ENCODE data around the gene PRR18. TPM values are rescaled to one million over a fixed set of nuclear protein-coding genes. Genes with fewer than 3 reads are reported as not detected.

PRR18 gene
- total RNA-seq, 1 donor from 2014 or later, result not detected

DNA sequence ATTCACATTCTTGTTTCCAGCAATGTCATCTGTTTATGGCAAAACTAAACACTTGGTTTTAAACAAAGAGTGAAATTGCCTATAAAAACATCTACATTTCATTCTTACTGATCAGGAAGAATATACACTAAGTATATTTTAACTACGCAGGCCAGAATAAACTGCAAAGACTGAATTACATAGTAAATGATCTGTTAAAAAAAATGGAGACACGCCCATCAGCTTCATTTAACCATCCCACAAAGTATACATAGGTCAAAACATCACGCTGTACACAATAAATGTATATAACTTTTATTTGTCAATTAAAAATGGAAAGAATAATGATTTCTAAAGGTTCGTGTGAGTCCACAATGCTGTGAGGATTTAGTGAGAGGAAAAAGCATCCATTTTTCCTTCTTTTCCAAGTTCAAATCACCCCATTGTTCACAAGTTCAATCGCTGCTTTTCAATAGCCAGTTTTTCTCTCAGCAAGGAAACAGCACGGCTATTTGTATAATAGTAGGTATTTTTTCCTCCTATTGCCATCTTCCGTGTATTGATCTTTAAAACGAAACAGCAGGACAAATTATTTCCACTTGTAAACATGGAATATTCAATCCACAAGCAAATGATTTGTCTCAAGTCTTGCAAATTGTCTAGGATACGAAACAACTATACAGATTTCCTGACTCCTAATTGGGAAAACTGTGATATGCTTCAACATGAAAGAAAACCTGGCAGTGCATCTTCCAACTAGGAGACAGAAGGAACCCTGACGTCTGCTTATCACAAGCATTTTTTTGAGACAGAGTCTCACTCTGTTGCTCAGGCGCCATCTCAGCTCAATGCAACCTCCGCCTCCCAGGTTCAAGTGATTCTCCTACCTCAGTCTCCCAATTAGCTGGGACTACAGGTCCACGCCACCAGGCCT, 23.6 kb upstream of the PRR18 start:
- Histone ChIP-seq H3K36me3 (peaks cover 14 to 15% of the 10 kb centered on the region in 2 donors), H3K27me3 (no peaks in the 10 kb centered on the region), H3K27ac (no peak overlapping the region), H3K4me1 (peaks cover 0 to 2% of the 10 kb centered on the region in 2 donors), H3K9me3 (no peaks in the 10 kb centered on the region), H3K4me3 (no peak overlapping the region)
- no peak for TF ChIP-seq CTCF (IDR thresholded peaks at IDR 0.05)
- intact Hi-C loops (cut with DNase I), result no loop called here
- no peak for DNase-seq (ENCODE audit: low spot score in 2 of 2)

- Histone ChIP-seq H3K27me3 (no peaks in the 10 kb centered on the region), H3K27ac (no peak overlapping the region), H3K4me3 (no peak overlapping the region), H3K36me3 (peaks cover 14 to 21% of the 10 kb centered on the region in 2 donors), H3K9me3 (no peaks in the 10 kb centered on the region), H3K4me1 (no peaks in the 10 kb centered on the region)
- TF ChIP-seq CTCF (IDR thresholded peaks at IDR 0.05), result no peak
- no peak for DNase-seq (ENCODE audit: low spot score in 2 of 2)
- intact Hi-C loops (cut with DNase I), result no loop called here
Measured at GRCh38 chr6:166330612-166331011, 22.4 kb upstream of the PRR18 start.

- peaks cover 35 to 59% of the 10 kb centered on the region in 2 donors for H3K36me3 ChIP-seq
- H3K27ac ChIP-seq, result no peak overlapping the region
- no peak for DNase-seq (ENCODE audit: low spot score in 2 of 2)
- no peaks in the 10 kb centered on the region for H3K4me1 ChIP-seq
- intact Hi-C loops (cut with DNase I), result no loop called here
- no peak for TF ChIP-seq CTCF (IDR thresholded peaks at IDR 0.05)
- H3K4me3 ChIP-seq, result no peak overlapping the region
- no peaks in the 10 kb centered on the region for H3K27me3 ChIP-seq
- H3K9me3 ChIP-seq, result no peaks in the 10 kb centered on the region
Measured at GRCh38 chr6:166325383-166326042, 17.3 kb upstream of the PRR18 start.

DNA sequence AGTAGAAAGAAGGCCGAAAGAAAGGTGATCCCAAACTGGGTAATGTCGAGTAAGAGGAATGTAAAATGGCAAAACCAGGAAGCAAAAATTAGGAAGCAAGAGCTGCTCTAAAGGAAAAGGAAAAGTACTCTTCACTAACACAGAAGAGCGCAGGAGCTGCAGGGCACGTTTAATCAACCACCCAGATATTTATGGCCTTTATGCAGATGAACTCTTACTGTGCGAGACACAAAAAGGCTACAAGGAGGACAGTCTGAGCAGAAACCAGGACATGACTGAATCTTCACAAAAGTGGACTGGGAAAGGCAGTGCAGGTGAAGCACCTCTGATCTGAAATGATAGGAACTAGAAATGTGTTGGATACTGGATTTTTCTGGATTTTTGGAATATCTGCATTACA, 15.2 kb upstream of the PRR18 start:
- Histone ChIP-seq H3K9me3 (no peaks in the 10 kb centered on the region), H3K4me1 (no peaks in the 10 kb centered on the region), H3K36me3 (peaks cover 39 to 73% of the 10 kb centered on the region in 2 donors), H3K27me3 (no peaks in the 10 kb centered on the region), H3K4me3 (no peak overlapping the region), H3K27ac (no peak overlapping the region)
- DNase-seq (ENCODE audit: low spot score in 2 of 2), result no peak
- intact Hi-C loops (cut with DNase I), result no loop called here
- TF ChIP-seq CTCF (IDR thresholded peaks at IDR 0.05), result no peak

GRCh38 chr6:166318649-166319600, 10.7 kb upstream of the PRR18 start:
- Histone ChIP-seq H3K4me1 (no peaks in the 10 kb centered on the region), H3K4me3 (no peak overlapping the region), H3K36me3 (peaks cover 18 to 50% of the 10 kb centered on the region in 2 donors), H3K9me3 (no peaks in the 10 kb centered on the region), H3K27me3 (no peaks in the 10 kb centered on the region), H3K27ac (no peak overlapping the region)
- intact Hi-C loops (cut with DNase I), result no loop called here
- no peak for DNase-seq (ENCODE audit: low spot score in 2 of 2)
- TF ChIP-seq CTCF (IDR thresholded peaks at IDR 0.05), result no peak
